ENCODE data around the gene ZNF708.
"Not testable (repeated sequence)": the region's sequence is repeated elsewhere in the genome, so short reads cannot be mapped to it uniquely, and the experiment has no call there.

The ZNF708 gene

GRCh38 chr19:21264416-21264815 is 64.8 kb downstream of the ZNF708 start:
- Histone ChIP-seq H3K9me3 (no peaks in the 10 kb centered on the region), H3K4me1 (no peaks in the 10 kb centered on the region), H3K4me3 (ENCODE audit: low read depth, low read length) (no peak overlapping the region), H3K36me3 (no peaks in the 10 kb centered on the region), H3K27me3 (no peaks in the 10 kb centered on the region)
- TF ChIP-seq, protein P1, sequence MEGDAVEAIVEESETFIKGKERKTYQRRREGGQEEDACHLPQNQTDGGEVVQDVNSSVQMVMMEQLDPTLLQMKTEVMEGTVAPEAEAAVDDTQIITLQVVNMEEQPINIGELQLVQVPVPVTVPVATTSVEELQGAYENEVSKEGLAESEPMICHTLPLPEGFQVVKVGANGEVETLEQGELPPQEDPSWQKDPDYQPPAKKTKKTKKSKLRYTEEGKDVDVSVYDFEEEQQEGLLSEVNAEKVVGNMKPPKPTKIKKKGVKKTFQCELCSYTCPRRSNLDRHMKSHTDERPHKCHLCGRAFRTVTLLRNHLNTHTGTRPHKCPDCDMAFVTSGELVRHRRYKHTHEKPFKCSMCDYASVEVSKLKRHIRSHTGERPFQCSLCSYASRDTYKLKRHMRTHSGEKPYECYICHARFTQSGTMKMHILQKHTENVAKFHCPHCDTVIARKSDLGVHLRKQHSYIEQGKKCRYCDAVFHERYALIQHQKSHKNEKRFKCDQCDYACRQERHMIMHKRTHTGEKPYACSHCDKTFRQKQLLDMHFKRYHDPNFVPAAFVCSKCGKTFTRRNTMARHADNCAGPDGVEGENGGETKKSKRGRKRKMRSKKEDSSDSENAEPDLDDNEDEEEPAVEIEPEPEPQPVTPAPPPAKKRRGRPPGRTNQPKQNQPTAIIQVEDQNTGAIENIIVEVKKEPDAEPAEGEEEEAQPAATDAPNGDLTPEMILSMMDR (IDR thresholded peaks at IDR 0.05; ENCODE audit: low read depth, low read length) = no peak
- no peak for DNase-seq

DNA sequence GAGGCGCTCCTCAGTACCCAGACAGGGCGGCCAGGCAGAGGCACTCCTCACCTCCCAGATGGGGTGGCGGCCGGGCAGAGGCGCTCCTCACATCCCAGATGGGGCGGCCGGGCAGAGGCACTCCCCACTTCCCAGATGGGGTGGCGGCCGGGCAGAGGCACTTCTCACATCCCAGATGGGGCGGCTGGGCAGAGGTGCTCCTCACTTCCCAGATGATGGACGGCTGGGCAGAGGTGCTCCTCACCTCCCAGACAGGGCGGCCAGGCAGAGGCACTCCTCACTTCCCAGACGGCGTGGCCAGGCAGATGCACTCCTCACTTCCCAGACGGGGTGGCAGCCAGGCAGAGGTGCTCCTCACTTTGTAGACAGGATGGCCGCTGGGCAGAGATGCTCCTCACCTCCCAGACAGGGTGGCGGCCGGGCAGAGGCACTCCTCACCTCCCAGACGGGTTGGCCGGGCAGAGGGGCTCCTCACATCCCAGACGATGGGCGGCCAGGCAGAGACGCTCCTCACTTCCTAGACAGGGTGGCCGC is 68.3 kb downstream of the ZNF708 start:
- H3K9me3 ChIP-seq; H3K36me3 ChIP-seq; H3K4me1 ChIP-seq; DNase-seq; H3K27me3 ChIP-seq; H3K4me3 ChIP-seq (ENCODE audit: low read depth, low read length): not testable (repeated sequence)

- Histone ChIP-seq H3K36me3 (no peaks in the 10 kb centered on the region), H3K9me3 (no peaks in the 10 kb centered on the region), H3K27me3 (no peaks in the 10 kb centered on the region), H3K4me3 (ENCODE audit: low read depth, low read length) (no peak overlapping the region), H3K4me1 (no peaks in the 10 kb centered on the region)
- DNase-seq = no peak
- TF ChIP-seq, protein P1 (IDR thresholded peaks at IDR 0.05; ENCODE audit: low read depth, low read length) = no peak
Measured at GRCh38 chr19:21260164-21260847, 68.9 kb downstream of the ZNF708 start.

DNA sequence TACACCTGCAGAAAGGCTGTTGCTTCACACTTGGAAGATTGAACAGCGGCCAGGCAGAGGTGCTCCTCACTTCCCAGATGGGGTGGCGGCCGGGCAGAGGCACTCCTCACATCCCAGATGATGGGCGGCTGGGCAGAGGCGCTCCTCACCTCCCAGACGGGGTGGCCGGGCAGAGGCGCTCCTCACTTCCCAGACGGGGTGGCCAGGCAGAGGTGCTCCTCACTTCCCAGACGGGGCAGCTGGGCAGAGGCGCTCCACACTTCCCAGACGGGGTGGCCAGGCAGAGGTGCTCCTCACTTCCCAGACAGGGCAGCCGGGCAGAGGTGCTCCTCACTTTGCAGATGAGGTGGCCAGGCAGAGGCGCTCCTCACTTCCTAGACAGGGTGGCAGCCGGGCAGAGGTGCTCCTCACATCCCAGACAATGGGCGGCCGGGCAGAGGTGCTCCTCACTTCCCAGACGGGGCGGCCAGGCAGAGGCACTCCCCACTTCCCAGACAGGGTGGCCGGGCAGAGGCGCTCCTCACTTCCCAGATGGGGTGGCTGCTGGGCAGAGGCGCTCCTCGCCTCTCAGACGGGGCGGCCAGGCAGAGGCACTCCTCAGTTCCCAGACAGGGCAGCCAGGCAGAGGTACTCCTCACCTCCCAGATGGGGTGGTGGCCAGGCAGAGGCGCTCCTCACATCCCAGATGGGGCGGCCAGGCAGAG is 69.6 kb downstream of the ZNF708 start:
- DNase-seq; H3K4me3 ChIP-seq (ENCODE audit: low read depth, low read length); H3K4me1 ChIP-seq; H3K27me3 ChIP-seq; H3K36me3 ChIP-seq; H3K9me3 ChIP-seq: not testable (repeated sequence)

DNA sequence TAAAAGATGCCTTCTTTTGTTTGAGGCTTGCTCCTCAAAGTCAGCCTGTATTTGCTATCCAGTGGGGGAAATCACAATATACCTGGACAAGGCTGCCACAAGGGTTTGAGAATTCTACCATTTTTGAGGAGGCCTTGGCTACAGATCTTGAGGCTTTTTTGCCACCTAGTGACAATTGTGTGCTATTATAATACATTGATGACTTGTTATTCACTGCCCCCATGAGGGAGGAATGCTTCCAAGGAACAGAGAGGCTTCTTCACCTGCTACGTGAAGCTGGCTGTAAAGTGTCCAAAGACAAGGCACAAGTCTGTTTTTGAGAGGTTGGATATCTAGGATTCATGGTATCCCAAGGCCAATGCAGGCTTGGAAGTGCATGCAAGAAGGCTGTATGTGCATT is 72.5 kb downstream of the ZNF708 start:
- no peak for DNase-seq

More for the DNA sequence above, 72.5 kb downstream of the ZNF708 start:
- Histone ChIP-seq H3K36me3 (no peaks in the 10 kb centered on the region), H3K27me3 (no peaks in the 10 kb centered on the region), H3K9me3 (no peaks in the 10 kb centered on the region), H3K4me1 (no peaks in the 10 kb centered on the region), H3K4me3 (ENCODE audit: low read depth, low read length) (no peak overlapping the region)
- TF ChIP-seq, protein P1 (IDR thresholded peaks at IDR 0.05; ENCODE audit: low read depth, low read length) = peak; percentile 27
